Colonic mucosa (tissue), 4 donors: ENCODE data around the gene RNU2-1. TPM values are rescaled to one million over a fixed set of nuclear protein-coding genes. Genes with fewer than 3 reads are reported as not detected.

Source experiments
- DNase-seq: peaks from one replicate; pipeline ENCODE4 v3.0.0-alpha.2; 2020
- H3K27ac ChIP-seq: fragments of 200-600 bp; one replicate; pipeline ENCODE4 v1.8.0; 2021
- H3K27me3 ChIP-seq: fragments of 200-600 bp; one replicate; pipeline ENCODE4 v1.8.0; 2021
- H3K36me3 ChIP-seq: fragments of 200-600 bp; one replicate; pipeline ENCODE4 v1.8.0; 2021
- H3K4me1 ChIP-seq: fragments of 200-600 bp; one replicate; pipeline ENCODE4 v1.8.0; 2021; ENCODE audit warnings: mild to moderate bottlenecking
- H3K4me3 ChIP-seq: fragments of 200-600 bp; one replicate; pipeline ENCODE4 v1.8.0; 2021
- H3K9ac ChIP-seq, 2 donors: one replicate each; pipeline ENCODE4 v1.7.0; 2013; ENCODE audit warnings: control low read depth in 2 of 2, low read depth in 2 of 2, low read length in 2 of 2
- H3K9me3 ChIP-seq: fragments of 200-600 bp; one replicate; pipeline ENCODE4 v1.8.0; 2021
- intact Hi-C: fragments of 100-400 bp; cut with DNase I; formaldehyde crosslinking; loops from one replicate; pipeline ENCODE4 v1.14.1; 2022
- total RNA-seq, 2 donors: library from RNA; stranded (reverse); fragmentation: NEBNext Ultra II Directional in 1 of 2; extraction: Animal tissue kit (Norgen Biotek cat#: 25700) in 1 of 2; gene quantifications; one replicate each; pipeline ENCODE4 v1.2.1, GENCODE V29; 2021
- TF ChIP-seq, protein P1 (sequence below): fragments of 200-600 bp; IDR thresholded peaks from one replicate; pipeline ENCODE4 v1.8.0; 2022; ENCODE audit warnings: antibody characterized with exemption, mild to moderate bottlenecking
- donor health status: healthy.
- donor health status: DM: no; HTN: no; CAD: no.
- donor health status: DM: no; HTN: no; CAD: no.

The RNU2-1 gene
- total RNA-seq, 2 donors from 2014 or later = 2,735 to 6,693 TPM

DNA sequence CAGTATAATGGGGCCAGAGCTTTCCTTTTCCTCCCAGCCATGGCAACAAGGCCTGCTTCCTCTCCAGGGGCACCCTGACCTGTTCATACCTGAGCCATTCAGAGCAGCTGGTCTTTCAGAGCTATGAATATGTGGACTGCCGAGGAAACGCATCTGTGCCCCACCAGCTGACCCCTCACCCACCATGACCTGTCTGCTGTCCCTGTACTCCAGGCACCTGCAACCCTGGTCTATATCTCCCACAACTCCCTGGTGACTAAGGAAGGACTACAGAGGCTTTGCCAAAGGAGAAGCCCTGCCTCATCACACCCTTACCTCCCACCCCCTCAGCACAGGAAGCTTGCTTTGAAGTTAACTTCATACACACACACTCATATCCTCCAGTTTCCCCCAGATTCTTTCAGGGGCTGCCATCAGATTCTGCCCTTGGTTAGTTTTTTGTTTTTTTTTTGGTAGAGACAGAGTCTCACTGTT lies 16.1 kb downstream of the RNU2-1 start:
- no peaks in the 10 kb centered on the region for H3K4me1 ChIP-seq
- no peak overlapping the region for H3K27ac ChIP-seq
- no peak for DNase-seq
- TF ChIP-seq, protein P1, sequence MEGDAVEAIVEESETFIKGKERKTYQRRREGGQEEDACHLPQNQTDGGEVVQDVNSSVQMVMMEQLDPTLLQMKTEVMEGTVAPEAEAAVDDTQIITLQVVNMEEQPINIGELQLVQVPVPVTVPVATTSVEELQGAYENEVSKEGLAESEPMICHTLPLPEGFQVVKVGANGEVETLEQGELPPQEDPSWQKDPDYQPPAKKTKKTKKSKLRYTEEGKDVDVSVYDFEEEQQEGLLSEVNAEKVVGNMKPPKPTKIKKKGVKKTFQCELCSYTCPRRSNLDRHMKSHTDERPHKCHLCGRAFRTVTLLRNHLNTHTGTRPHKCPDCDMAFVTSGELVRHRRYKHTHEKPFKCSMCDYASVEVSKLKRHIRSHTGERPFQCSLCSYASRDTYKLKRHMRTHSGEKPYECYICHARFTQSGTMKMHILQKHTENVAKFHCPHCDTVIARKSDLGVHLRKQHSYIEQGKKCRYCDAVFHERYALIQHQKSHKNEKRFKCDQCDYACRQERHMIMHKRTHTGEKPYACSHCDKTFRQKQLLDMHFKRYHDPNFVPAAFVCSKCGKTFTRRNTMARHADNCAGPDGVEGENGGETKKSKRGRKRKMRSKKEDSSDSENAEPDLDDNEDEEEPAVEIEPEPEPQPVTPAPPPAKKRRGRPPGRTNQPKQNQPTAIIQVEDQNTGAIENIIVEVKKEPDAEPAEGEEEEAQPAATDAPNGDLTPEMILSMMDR = no peak
- H3K4me3 ChIP-seq = no peak overlapping the region
- no peak overlapping the region for H3K9ac ChIP-seq
- H3K9me3 ChIP-seq = no peaks in the 10 kb centered on the region
- intact Hi-C loops = no loop called here
- no peaks in the 10 kb centered on the region for H3K36me3 ChIP-seq
- no peaks in the 10 kb centered on the region for H3K27me3 ChIP-seq

DNA sequence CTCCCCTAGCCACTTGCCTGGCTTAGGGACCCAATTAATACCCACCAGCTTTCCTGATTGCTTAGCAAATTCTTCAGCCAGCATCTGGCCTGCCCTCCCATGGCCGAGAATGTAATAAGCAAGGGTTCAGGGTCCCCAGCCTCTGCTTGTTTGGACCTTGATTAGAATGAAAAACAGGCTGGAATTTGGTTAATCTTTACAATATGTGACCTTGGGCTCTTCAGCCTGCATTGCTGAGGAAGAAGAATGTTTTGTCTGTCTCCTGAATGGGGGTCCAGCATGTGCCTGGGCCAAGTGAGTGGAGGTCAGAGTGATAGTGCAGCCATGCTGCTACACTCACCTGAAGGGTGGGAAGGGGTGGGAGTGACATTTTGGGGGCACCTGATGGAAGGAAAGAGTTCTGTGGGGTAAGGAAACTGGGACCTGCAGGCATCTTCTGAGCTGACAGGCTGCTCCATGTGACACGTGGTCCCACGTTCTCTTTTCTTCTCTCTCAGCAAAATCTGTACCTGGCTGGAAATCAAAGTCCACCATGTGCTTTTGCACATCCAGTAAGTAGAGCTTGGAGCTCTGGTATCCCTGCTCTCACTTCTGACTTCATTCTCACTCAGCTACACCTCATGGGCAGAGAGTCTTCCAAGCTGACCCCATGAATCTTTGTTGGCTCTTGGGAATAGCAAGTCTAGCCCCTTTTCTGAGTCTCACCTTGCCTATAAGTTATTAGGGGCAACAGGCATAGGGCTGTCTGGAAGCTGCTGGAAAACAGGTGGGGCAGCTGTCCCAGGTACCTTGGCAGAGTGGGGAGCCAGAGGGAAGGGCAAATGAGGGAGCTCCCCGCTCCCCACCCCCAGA lies 16.8 kb downstream of the RNU2-1 start:
- TF ChIP-seq, protein P1 = no peak
- Histone ChIP-seq H3K9ac (no peak overlapping the region), H3K27ac (no peak overlapping the region), H3K9me3 (no peaks in the 10 kb centered on the region), H3K36me3 (no peaks in the 10 kb centered on the region), H3K27me3 (no peaks in the 10 kb centered on the region), H3K4me1 (no peaks in the 10 kb centered on the region), H3K4me3 (no peak overlapping the region)
- no peak for DNase-seq
- intact Hi-C loops = no loop called here

DNA sequence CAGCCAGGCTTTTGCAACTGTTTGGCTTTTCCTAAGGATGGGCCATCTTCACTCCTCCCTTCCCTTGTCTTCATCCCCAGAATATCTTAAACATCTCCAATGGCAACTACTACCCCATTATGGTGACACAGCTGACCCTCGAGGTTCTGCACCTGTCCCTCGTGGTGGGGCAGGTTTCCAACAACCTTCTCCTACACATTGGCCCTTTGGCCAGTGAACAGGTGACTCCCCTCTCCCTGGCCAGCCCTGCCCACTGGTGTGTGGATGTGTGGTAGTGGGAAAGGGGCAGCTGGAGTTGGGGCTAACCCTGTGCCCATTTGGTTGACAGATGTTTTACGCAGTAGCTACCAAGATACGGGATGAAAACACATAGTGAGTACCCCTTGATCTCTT lies 17.4 kb downstream of the RNU2-1 start:
- DNase-seq = no peak
- no peaks in the 10 kb centered on the region for H3K27me3 ChIP-seq
- H3K4me3 ChIP-seq = no peak overlapping the region
- H3K27ac ChIP-seq = no peak overlapping the region
- no peak overlapping the region for H3K9ac ChIP-seq
- no peaks in the 10 kb centered on the region for H3K4me1 ChIP-seq
- intact Hi-C loops = no loop called here
- TF ChIP-seq, protein P1 = no peak
- H3K9me3 ChIP-seq = no peaks in the 10 kb centered on the region
- H3K36me3 ChIP-seq = no peaks in the 10 kb centered on the region

DNA sequence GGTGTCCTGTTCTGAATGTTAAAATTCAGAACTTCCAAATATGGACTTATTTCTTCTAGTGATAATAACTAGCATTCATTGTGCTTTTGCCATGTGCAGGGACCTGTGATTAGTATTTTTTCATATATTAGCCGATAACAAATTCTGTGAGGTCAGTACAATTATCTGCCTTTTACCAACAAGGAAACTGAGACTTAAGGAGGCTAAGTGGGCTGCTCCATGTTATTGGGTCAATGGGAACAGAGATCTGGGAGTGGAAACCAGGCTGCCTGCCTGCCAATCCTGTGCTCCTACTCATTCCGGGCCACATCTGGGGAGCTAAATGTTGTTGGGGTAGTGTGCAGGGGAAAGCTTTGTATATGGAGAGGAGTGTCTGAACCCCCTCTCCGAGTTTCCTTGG lies 18.4 kb downstream of the RNU2-1 start:
- intact Hi-C loops = no loop called here
- no peaks in the 10 kb centered on the region for H3K36me3 ChIP-seq
- peaks cover 8% of the 10 kb centered on the region for H3K4me1 ChIP-seq
- H3K4me3 ChIP-seq = no peak overlapping the region
- H3K27ac ChIP-seq = no peak overlapping the region
- DNase-seq = no peak
- H3K27me3 ChIP-seq = no peaks in the 10 kb centered on the region
- H3K9ac ChIP-seq = no peak overlapping the region
- no peaks in the 10 kb centered on the region for H3K9me3 ChIP-seq
- TF ChIP-seq, protein P1 = no peak

DNA sequence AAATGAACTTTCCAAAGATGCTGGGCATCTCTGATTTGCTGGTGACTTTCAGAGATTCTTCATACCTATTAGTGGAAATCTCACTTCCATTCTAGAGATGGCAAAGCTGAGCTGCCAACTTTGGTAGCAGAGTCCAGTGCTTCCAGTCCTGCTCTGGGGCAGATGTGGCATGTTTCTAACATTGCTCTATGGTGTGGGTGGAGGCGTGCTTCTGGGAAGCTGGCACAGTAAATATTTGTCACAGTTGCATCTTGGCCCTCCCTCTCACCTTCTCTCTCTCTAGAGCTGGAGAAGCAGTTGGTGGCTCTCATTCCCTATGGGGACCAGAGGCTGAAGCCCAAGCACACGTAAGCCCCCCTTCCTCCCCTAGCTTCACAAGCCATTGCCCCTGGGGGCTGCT lies 20.2 kb downstream of the RNU2-1 start:
- TF ChIP-seq, protein P1 = no peak
- H3K9me3 ChIP-seq = no peaks in the 10 kb centered on the region
- intact Hi-C loops = no loop called here
- no peak overlapping the region for H3K4me3 ChIP-seq
- H3K36me3 ChIP-seq = no peaks in the 10 kb centered on the region
- peak overlapping the region; percentile 9 to 12 for H3K9ac ChIP-seq
- H3K27me3 ChIP-seq = no peaks in the 10 kb centered on the region
- peaks cover 11% of the 10 kb centered on the region for H3K4me1 ChIP-seq
- DNase-seq = peak; percentile 24
- no peak overlapping the region for H3K27ac ChIP-seq
